ENCODE measurements around the gene CCDC171.

The CCDC171 gene

GRCh38 chr9:15769547-15769946, 216.7 kb downstream of the CCDC171 start:
- TF ChIP-seq RAD21 (IDR thresholded peaks at IDR 0.05; ENCODE audit: low read depth): no peak
- no peak for TF ChIP-seq TAF1 (IDR thresholded peaks at IDR 0.05; ENCODE audit: low read depth)
- TF ChIP-seq NFIC (IDR thresholded peaks at IDR 0.05): no peak
- no peak for TF ChIP-seq EP300 (IDR thresholded peaks at IDR 0.05; ENCODE audit: borderline replicate concordance)
- TF ChIP-seq USF1 (IDR thresholded peaks at IDR 0.05): no peak
- TF ChIP-seq TCF12 (IDR thresholded peaks at IDR 0.05; ENCODE audit: low read depth): no peak
- TF ChIP-seq EGR1 (IDR thresholded peaks at IDR 0.05): no peak
- no peak for TF ChIP-seq TEAD4 (IDR thresholded peaks at IDR 0.05)
- TF ChIP-seq CREB1 (IDR thresholded peaks at IDR 0.05; ENCODE audit: low read depth): no peak
- TF ChIP-seq MAX (IDR thresholded peaks at IDR 0.05): no peak
- TF ChIP-seq YY1 (IDR thresholded peaks at IDR 0.05; ENCODE audit: low read depth): no peak
- no peak for TF ChIP-seq ZBTB7A (IDR thresholded peaks at IDR 0.05; ENCODE audit: low read depth)

- no peak for TF ChIP-seq YY1 (IDR thresholded peaks at IDR 0.05; ENCODE audit: low read depth)
- TF ChIP-seq USF1 (IDR thresholded peaks at IDR 0.05): no peak
- no peak for TF ChIP-seq TAF1 (IDR thresholded peaks at IDR 0.05; ENCODE audit: low read depth)
- TF ChIP-seq REST (IDR thresholded peaks at IDR 0.05; ENCODE audit: low read depth): no peak
- no peak for TF ChIP-seq FOXM1 (IDR thresholded peaks at IDR 0.05; ENCODE audit: borderline replicate concordance, low read depth)
Measured at GRCh38 chr9:15778861-15779260, 226.0 kb downstream of the CCDC171 start.

- TF ChIP-seq MAX (IDR thresholded peaks at IDR 0.05) (no peak), YY1 (IDR thresholded peaks at IDR 0.05; ENCODE audit: low read depth) (no peak), RAD21 (IDR thresholded peaks at IDR 0.05; ENCODE audit: low read depth) (no peak), TEAD4 (IDR thresholded peaks at IDR 0.05) (no peak)
Measured at GRCh38 chr9:15782106-15782505, 229.3 kb downstream of the CCDC171 start.

- TF ChIP-seq TEAD4 (IDR thresholded peaks at IDR 0.05): no peak
- no peak for TF ChIP-seq REST (IDR thresholded peaks at IDR 0.05; ENCODE audit: low read depth)
- TF ChIP-seq ZBTB7A (IDR thresholded peaks at IDR 0.05; ENCODE audit: low read depth): no peak
- TF ChIP-seq TCF12 (IDR thresholded peaks at IDR 0.05; ENCODE audit: low read depth): no peak
- no peak for TF ChIP-seq EGR1 (IDR thresholded peaks at IDR 0.05)
- TF ChIP-seq FOXM1 (IDR thresholded peaks at IDR 0.05; ENCODE audit: borderline replicate concordance, low read depth): no peak
- no peak for TF ChIP-seq TAF1 (IDR thresholded peaks at IDR 0.05; ENCODE audit: low read depth)
- TF ChIP-seq YY1 (IDR thresholded peaks at IDR 0.05; ENCODE audit: low read depth): no peak
- TF ChIP-seq USF1 (IDR thresholded peaks at IDR 0.05): no peak
- TF ChIP-seq EP300 (IDR thresholded peaks at IDR 0.05; ENCODE audit: borderline replicate concordance): no peak
- TF ChIP-seq RAD21 (IDR thresholded peaks at IDR 0.05; ENCODE audit: low read depth): no peak
- no peak for TF ChIP-seq NFIC (IDR thresholded peaks at IDR 0.05)
- no peak for TF ChIP-seq CEBPB (IDR thresholded peaks at IDR 0.05)
- TF ChIP-seq MAX (IDR thresholded peaks at IDR 0.05): no peak
- TF ChIP-seq CREB1 (IDR thresholded peaks at IDR 0.05; ENCODE audit: low read depth): no peak
Measured at GRCh38 chr9:15785584-15785983, 232.7 kb downstream of the CCDC171 start.

GRCh38 chr9:15786616-15787015, 233.8 kb downstream of the CCDC171 start:
- TF ChIP-seq ZBTB7A (IDR thresholded peaks at IDR 0.05; ENCODE audit: low read depth): no peak
- TF ChIP-seq FOXM1 (IDR thresholded peaks at IDR 0.05; ENCODE audit: borderline replicate concordance, low read depth): no peak
- TF ChIP-seq CREB1 (IDR thresholded peaks at IDR 0.05; ENCODE audit: low read depth): no peak
- no peak for TF ChIP-seq YY1 (IDR thresholded peaks at IDR 0.05; ENCODE audit: low read depth)
- TF ChIP-seq EGR1 (IDR thresholded peaks at IDR 0.05): no peak
- TF ChIP-seq TCF12 (IDR thresholded peaks at IDR 0.05; ENCODE audit: low read depth): no peak
- no peak for TF ChIP-seq REST (IDR thresholded peaks at IDR 0.05; ENCODE audit: low read depth)
- TF ChIP-seq MAX (IDR thresholded peaks at IDR 0.05): no peak
- no peak for TF ChIP-seq NFIC (IDR thresholded peaks at IDR 0.05)
- no peak for TF ChIP-seq TAF1 (IDR thresholded peaks at IDR 0.05; ENCODE audit: low read depth)
- no peak for TF ChIP-seq TEAD4 (IDR thresholded peaks at IDR 0.05)
- no peak for TF ChIP-seq RAD21 (IDR thresholded peaks at IDR 0.05; ENCODE audit: low read depth)
- TF ChIP-seq USF1 (IDR thresholded peaks at IDR 0.05): no peak
